ENCODE results near the gene MMP17. TPM values are rescaled to one million over a fixed set of nuclear protein-coding genes. Genes with fewer than 3 reads are reported as not detected.

Gene MMP17
- polyA plus RNA-seq, 1 donor: 8.3 TPM

- Histone ChIP-seq H3K36me3 (ENCODE audit: control insufficient read depth, insufficient read depth, low read length) (no peaks in the 10 kb centered on the region), H3K27ac (ENCODE audit: low read length) (peak overlapping the region; percentile 31), H3K27me3 (ENCODE audit: control insufficient read depth, insufficient read depth, low read length) (peaks cover 78% of the 10 kb centered on the region), H3K9me3 (ENCODE audit: control insufficient read depth, low read depth, low read length) (peaks cover 5% of the 10 kb centered on the region), H3K4me1 (ENCODE audit: control insufficient read depth, insufficient read depth, low read length) (peaks cover 12% of the 10 kb centered on the region), H3K4me3 (ENCODE audit: low read length) (peak overlapping the region; percentile 33)
- WGBS (ENCODE audit: insufficient coverage, low lambda C conversion rate): no CpG with 5 or more reads among the region's 50 CpGs
- DNase-seq: peak; percentile 35 to 64
These were observed 2.2 kb downstream of the MMP17 start for GRCh38 chr12:131830335-131830913.

- DNase-seq: no peak
- Histone ChIP-seq H3K4me3 (ENCODE audit: low read length) (peak overlapping the region; percentile 33), H3K9me3 (ENCODE audit: control insufficient read depth, low read depth, low read length) (peaks cover 5% of the 10 kb centered on the region), H3K36me3 (ENCODE audit: control insufficient read depth, insufficient read depth, low read length) (no peaks in the 10 kb centered on the region), H3K27ac (ENCODE audit: low read length) (peak overlapping the region; percentile 31), H3K27me3 (ENCODE audit: control insufficient read depth, insufficient read depth, low read length) (peaks cover 73% of the 10 kb centered on the region), H3K4me1 (ENCODE audit: control insufficient read depth, insufficient read depth, low read length) (peaks cover 12% of the 10 kb centered on the region)
- WGBS (ENCODE audit: insufficient coverage, low lambda C conversion rate): no CpG with 5 or more reads among the region's 33 CpGs
These were observed 2.9 kb downstream of the MMP17 start for GRCh38 chr12:131830914-131831571.

- H3K27ac ChIP-seq (ENCODE audit: low read length): peak overlapping the region; percentile 29
- no CpG with 5 or more reads among the region's 16 CpGs for WGBS (ENCODE audit: insufficient coverage, low lambda C conversion rate)
- DNase-seq: peak; percentile 44 to 45
- H3K9me3 ChIP-seq (ENCODE audit: control insufficient read depth, low read depth, low read length): peaks cover 5% of the 10 kb centered on the region
- peaks cover 12% of the 10 kb centered on the region for H3K4me1 ChIP-seq (ENCODE audit: control insufficient read depth, insufficient read depth, low read length)
- H3K4me3 ChIP-seq (ENCODE audit: low read length): peak overlapping the region; percentile 18
- H3K27me3 ChIP-seq (ENCODE audit: control insufficient read depth, insufficient read depth, low read length): peaks cover 67% of the 10 kb centered on the region
- no peaks in the 10 kb centered on the region for H3K36me3 ChIP-seq (ENCODE audit: control insufficient read depth, insufficient read depth, low read length)
These were observed 3.4 kb downstream of the MMP17 start for GRCh38 chr12:131831635-131832041.

GRCh38 chr12:131832321-131833231, 4.4 kb downstream of the MMP17 start:
- WGBS (ENCODE audit: insufficient coverage, low lambda C conversion rate): 29% methylated on average over 1 of the region's 31 CpGs
- H3K36me3 ChIP-seq (ENCODE audit: control insufficient read depth, insufficient read depth, low read length): no peaks in the 10 kb centered on the region
- peaks cover 58% of the 10 kb centered on the region for H3K27me3 ChIP-seq (ENCODE audit: control insufficient read depth, insufficient read depth, low read length)
- H3K27ac ChIP-seq (ENCODE audit: low read length): no peak overlapping the region
- peaks cover 5% of the 10 kb centered on the region for H3K9me3 ChIP-seq (ENCODE audit: control insufficient read depth, low read depth, low read length)
- no peak for DNase-seq
- peaks cover 12% of the 10 kb centered on the region for H3K4me1 ChIP-seq (ENCODE audit: control insufficient read depth, insufficient read depth, low read length)
- no peak overlapping the region for H3K4me3 ChIP-seq (ENCODE audit: low read length)

GRCh38 chr12:131833288-131833895, 5.2 kb downstream of the MMP17 start:
- DNase-seq: no peak
- peaks cover 5% of the 10 kb centered on the region for H3K9me3 ChIP-seq (ENCODE audit: control insufficient read depth, low read depth, low read length)
- H3K27ac ChIP-seq (ENCODE audit: low read length): no peak overlapping the region
- no peak overlapping the region for H3K4me3 ChIP-seq (ENCODE audit: low read length)
- no peaks in the 10 kb centered on the region for H3K36me3 ChIP-seq (ENCODE audit: control insufficient read depth, insufficient read depth, low read length)
- no CpG with 5 or more reads among the region's 23 CpGs for WGBS (ENCODE audit: insufficient coverage, low lambda C conversion rate)
- peaks cover 57% of the 10 kb centered on the region for H3K27me3 ChIP-seq (ENCODE audit: control insufficient read depth, insufficient read depth, low read length)
- peaks cover 12% of the 10 kb centered on the region for H3K4me1 ChIP-seq (ENCODE audit: control insufficient read depth, insufficient read depth, low read length)

GRCh38 chr12:131833896-131834641, 5.9 kb downstream of the MMP17 start:
- H3K4me1 ChIP-seq (ENCODE audit: control insufficient read depth, insufficient read depth, low read length): peaks cover 12% of the 10 kb centered on the region
- WGBS (ENCODE audit: insufficient coverage, low lambda C conversion rate): no CpG with 5 or more reads among the region's 23 CpGs
- peaks cover 55% of the 10 kb centered on the region for H3K27me3 ChIP-seq (ENCODE audit: control insufficient read depth, insufficient read depth, low read length)
- no peak overlapping the region for H3K27ac ChIP-seq (ENCODE audit: low read length)
- H3K36me3 ChIP-seq (ENCODE audit: control insufficient read depth, insufficient read depth, low read length): no peaks in the 10 kb centered on the region
- no peak overlapping the region for H3K4me3 ChIP-seq (ENCODE audit: low read length)
- peaks cover 5% of the 10 kb centered on the region for H3K9me3 ChIP-seq (ENCODE audit: control insufficient read depth, low read depth, low read length)
- no peak for DNase-seq

GRCh38 chr12:131834798-131835615, 6.8 kb downstream of the MMP17 start:
- Histone ChIP-seq H3K27ac (ENCODE audit: low read length) (no peak overlapping the region), H3K27me3 (ENCODE audit: control insufficient read depth, insufficient read depth, low read length) (peaks cover 46% of the 10 kb centered on the region), H3K9me3 (ENCODE audit: control insufficient read depth, low read depth, low read length) (peaks cover 5% of the 10 kb centered on the region), H3K4me3 (ENCODE audit: low read length) (no peak overlapping the region), H3K4me1 (ENCODE audit: control insufficient read depth, insufficient read depth, low read length) (peaks cover 7% of the 10 kb centered on the region), H3K36me3 (ENCODE audit: control insufficient read depth, insufficient read depth, low read length) (no peaks in the 10 kb centered on the region)
- no peak for DNase-seq
- WGBS (ENCODE audit: insufficient coverage, low lambda C conversion rate): no CpG with 5 or more reads among the region's 20 CpGs

- Histone ChIP-seq H3K27me3 (ENCODE audit: control insufficient read depth, insufficient read depth, low read length) (peaks cover 39% of the 10 kb centered on the region), H3K27ac (ENCODE audit: low read length) (no peak overlapping the region), H3K4me1 (ENCODE audit: control insufficient read depth, insufficient read depth, low read length) (peaks cover 8% of the 10 kb centered on the region), H3K9me3 (ENCODE audit: control insufficient read depth, low read depth, low read length) (peaks cover 9% of the 10 kb centered on the region), H3K4me3 (ENCODE audit: low read length) (no peak overlapping the region), H3K36me3 (ENCODE audit: control insufficient read depth, insufficient read depth, low read length) (no peaks in the 10 kb centered on the region)
- WGBS (ENCODE audit: insufficient coverage, low lambda C conversion rate): no CpG with 5 or more reads among the region's 7 CpGs
- DNase-seq: no peak
These were observed 7.5 kb downstream of the MMP17 start for GRCh38 chr12:131835616-131836171.

GRCh38 chr12:131836193-131836592, 8.0 kb downstream of the MMP17 start:
- peaks cover 34% of the 10 kb centered on the region for H3K27me3 ChIP-seq (ENCODE audit: control insufficient read depth, insufficient read depth, low read length)
- no peak overlapping the region for H3K27ac ChIP-seq (ENCODE audit: low read length)
- peaks cover 12% of the 10 kb centered on the region for H3K9me3 ChIP-seq (ENCODE audit: control insufficient read depth, low read depth, low read length)
- no peak for DNase-seq
- no peaks in the 10 kb centered on the region for H3K36me3 ChIP-seq (ENCODE audit: control insufficient read depth, insufficient read depth, low read length)
- WGBS (ENCODE audit: insufficient coverage, low lambda C conversion rate): no CpG with 5 or more reads among the region's 3 CpGs
- no peak overlapping the region for H3K4me3 ChIP-seq (ENCODE audit: low read length)
- peaks cover 7% of the 10 kb centered on the region for H3K4me1 ChIP-seq (ENCODE audit: control insufficient read depth, insufficient read depth, low read length)
